Activated naive CD8-positive, alpha-beta T cell treated with anti-CD3 and anti-CD28 coated beads, Interleukin-2, amount 50 U/mL, for 24 hours (primary cell): Measurements from ENCODE around the gene PPFIA4.

Experiments
- ATAC-seq: fragments of 150-1000 bp; cut with Tn5 transposase; one replicate; pipeline ENCODE4 v1.10.0; 2021
- DNase-seq: peaks from one replicate; pipeline ENCODE4 v3.0.0; 2021
- H3K27ac Mint-ChIP-seq: one replicate; pipeline ENCODE4 v1.8.0; 2021; ENCODE audit warnings: mild to moderate bottlenecking, mixed read lengths
- H3K27me3 Mint-ChIP-seq: one replicate; pipeline ENCODE4 v1.8.0; 2021; ENCODE audit warnings: mixed read lengths
- H3K36me3 Mint-ChIP-seq: one replicate; pipeline ENCODE4 v1.8.0; 2021; ENCODE audit warnings: low read depth, mixed read lengths
- H3K4me1 Mint-ChIP-seq: one replicate; pipeline ENCODE4 v1.8.0; 2021; ENCODE audit warnings: mixed read lengths
- H3K4me3 Mint-ChIP-seq: one replicate; pipeline ENCODE4 v1.8.0; 2021; ENCODE audit warnings: mild to moderate bottlenecking, moderate library complexity, mixed read lengths
- H3K9me3 Mint-ChIP-seq: one replicate; pipeline ENCODE4 v1.8.0; 2021; ENCODE audit warnings: mixed read lengths

Gene PPFIA4

DNA sequence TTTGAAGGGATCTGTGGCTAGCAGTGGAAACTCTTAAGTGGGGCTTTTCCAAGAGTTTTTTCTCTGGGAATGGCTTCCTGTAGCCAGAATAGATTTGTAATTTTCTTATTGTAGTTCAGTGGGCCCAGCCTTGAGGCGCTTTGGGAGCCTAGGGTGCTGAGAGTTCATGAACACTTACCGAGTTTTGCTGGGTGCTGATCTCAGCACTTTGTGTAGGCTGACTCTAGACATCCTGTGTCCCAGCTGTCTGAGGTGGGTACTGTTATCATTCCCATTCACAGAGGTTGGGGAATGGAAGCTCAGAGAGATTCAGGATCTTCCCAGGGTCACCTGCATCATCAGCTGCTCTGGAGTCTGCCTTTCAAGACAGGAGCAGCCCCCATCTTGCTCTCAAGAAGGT lies 7.0 kb downstream of the PPFIA4 start:
- peaks cover 5% of the 10 kb centered on the region for H3K27me3 Mint-ChIP-seq
- H3K36me3 Mint-ChIP-seq = no peaks in the 10 kb centered on the region
- no peaks in the 10 kb centered on the region for H3K9me3 Mint-ChIP-seq
- ATAC-seq (no peak), DNase-seq (no peak)
- H3K27ac Mint-ChIP-seq = no peak overlapping the region
- H3K4me3 Mint-ChIP-seq = no peak overlapping the region
- H3K4me1 Mint-ChIP-seq = no peaks in the 10 kb centered on the region

DNA sequence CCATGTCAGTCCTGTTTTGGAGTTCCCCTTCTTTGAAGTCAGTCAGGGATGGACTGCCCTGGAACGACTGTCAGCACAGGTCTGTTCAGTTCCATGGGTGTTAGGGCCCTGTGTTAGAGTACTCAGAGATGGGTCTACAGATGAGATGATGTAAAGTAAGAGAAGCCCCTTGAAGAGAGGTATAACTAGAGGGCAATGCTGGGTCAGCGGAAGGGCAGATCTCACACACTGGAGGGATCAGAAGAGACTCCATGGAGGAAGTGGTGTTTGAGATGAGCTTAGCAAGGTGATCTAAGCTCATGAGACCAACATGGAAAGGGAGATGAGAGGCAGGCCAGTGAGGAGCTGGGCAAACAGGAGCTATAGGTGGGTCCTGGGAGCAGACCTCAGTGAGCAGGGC lies 7.6 kb downstream of the PPFIA4 start:
- H3K4me1 Mint-ChIP-seq = no peaks in the 10 kb centered on the region
- ATAC-seq (no peak), DNase-seq (no peak)
- peaks cover 2% of the 10 kb centered on the region for H3K27me3 Mint-ChIP-seq
- H3K9me3 Mint-ChIP-seq = no peaks in the 10 kb centered on the region
- no peak overlapping the region for H3K27ac Mint-ChIP-seq
- H3K4me3 Mint-ChIP-seq = no peak overlapping the region
- H3K36me3 Mint-ChIP-seq = no peaks in the 10 kb centered on the region

DNA sequence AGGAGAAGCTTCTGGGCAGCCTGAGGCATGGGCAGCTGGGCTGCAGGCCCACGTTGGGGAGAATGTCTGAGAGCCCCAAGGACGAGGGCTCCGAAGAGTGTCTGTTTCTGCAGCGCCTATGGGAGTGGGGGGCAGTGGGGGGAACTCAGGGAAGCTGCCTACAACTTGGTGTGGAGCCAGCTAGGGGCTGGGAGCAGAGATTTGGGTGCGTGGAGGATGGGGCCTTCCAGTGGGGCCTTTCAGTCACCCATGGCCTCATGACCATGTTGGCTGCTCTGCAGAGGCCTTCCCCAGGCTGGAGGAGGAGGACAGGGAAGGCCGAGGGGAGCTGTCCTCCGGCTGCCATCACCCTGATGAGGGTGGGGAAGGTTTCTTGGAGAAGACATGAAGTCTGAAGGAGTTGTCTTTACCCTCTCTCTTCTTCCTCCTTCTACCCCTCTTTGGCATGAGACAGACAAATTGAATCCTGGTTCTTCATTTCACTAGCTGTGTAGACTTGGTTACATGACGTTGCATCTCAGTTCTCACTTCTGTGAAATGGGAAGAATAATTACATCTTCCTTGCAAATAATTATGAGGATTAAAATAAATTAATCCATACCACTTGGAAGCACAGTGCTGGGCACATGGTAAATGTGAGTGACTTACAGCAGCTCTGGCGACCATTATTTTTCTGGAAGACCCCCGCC lies 8.3 kb downstream of the PPFIA4 start:
- Mint-ChIP-seq H3K4me1 (peaks cover 4% of the 10 kb centered on the region), H3K36me3 (peaks cover 4% of the 10 kb centered on the region), H3K4me3 (no peak overlapping the region), H3K27ac (no peak overlapping the region), H3K27me3 (peaks cover 6% of the 10 kb centered on the region), H3K9me3 (no peaks in the 10 kb centered on the region)
- DNase-seq = no peak
- ATAC-seq = no peak

DNA sequence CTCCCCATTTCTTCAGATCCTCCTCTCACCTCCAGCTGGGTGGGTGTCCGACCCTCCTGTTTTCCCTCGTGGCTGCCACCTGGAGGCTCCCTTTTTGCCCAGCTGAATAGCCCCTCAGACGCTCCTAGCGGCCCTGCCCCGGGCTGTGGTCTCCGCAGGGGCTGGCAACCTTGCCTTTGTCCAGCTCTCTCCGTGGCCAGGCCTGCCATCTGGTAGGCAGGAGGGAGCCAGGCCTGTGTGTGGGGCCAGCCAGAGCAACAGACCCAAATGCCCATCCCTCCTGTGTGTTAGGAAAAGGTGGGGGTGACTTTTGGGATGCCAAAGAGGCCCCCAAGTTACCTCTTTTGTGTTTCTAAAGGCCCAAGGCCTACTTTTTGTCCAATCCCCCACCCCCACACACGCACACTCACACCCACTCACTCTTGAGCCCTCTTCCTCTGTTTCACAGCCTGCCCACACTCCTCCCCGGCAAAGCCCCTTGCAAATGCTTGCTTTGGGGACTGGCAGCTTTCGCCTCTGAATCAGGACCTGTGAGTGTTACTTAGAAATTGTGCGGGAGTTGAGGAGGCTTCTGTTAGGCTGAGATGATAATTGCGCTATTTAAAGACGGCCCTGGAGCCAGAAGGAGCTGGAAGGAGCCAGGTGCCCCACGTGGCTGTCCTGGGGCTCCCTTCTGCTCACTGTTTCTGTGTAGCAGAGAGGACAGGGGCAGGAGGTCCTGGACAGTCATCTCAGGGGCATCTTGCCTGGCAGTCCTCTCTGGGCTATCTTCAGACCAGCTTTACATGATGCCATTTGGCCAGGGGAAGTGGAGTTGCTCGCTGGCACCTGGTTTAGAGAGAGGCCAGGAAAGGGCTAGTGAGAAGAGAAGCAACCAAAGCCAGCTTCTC lies 9.1 kb downstream of the PPFIA4 start:
- Mint-ChIP-seq H3K4me3 (no peak overlapping the region), H3K4me1 (peaks cover 4% of the 10 kb centered on the region), H3K9me3 (no peaks in the 10 kb centered on the region), H3K27ac (no peak overlapping the region), H3K36me3 (peaks cover 4% of the 10 kb centered on the region), H3K27me3 (peaks cover 6% of the 10 kb centered on the region)
- DNase-seq (no peak), ATAC-seq (no peak)

DNA sequence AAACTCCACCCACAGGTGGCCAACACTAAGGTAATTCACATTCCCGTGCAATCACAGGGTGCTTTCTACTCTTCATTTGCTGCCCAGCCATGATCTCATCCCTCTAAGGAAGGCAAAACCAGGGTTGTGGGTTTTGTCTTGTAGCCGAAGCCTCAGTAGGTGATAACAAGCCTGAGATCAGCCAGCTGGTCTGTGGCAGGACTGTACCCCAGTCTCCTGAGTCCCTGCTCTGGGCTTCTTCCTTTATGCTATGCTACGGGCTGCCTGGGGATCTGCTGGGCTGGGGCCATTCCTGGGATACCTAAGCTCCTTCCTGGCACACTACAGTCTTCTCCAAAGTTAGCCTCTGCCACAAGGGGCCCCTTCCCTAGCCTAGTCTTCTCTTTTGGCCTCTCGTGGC lies 9.8 kb downstream of the PPFIA4 start:
- H3K4me3 Mint-ChIP-seq = no peak overlapping the region
- H3K36me3 Mint-ChIP-seq = peaks cover 4% of the 10 kb centered on the region
- no peaks in the 10 kb centered on the region for H3K9me3 Mint-ChIP-seq
- no peak overlapping the region for H3K27ac Mint-ChIP-seq
- peaks cover 6% of the 10 kb centered on the region for H3K4me1 Mint-ChIP-seq
- no peak for ATAC-seq
- peaks cover 4% of the 10 kb centered on the region for H3K27me3 Mint-ChIP-seq
- no peak for DNase-seq

DNA sequence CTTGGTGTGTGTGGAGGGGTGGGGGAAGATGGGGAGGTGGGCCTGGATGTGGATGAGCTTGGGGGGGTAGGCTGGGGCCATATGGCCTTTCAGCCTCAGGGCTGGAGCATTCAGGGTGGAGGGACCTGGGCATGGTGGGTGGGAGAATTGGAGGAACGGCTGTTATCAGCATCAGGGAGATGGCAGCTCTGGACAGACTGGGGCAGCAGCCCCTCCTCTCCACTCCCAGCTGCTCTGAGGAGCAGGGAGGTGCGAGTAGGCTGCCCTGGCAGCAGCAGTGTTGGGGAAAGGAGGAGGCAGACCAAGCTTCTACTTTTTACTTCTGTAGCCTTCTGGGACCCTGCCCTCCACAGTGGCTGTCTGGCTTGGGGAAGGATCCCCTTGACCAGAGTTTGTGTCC lies 10.2 kb downstream of the PPFIA4 start:
- H3K4me1 Mint-ChIP-seq = peaks cover 7% of the 10 kb centered on the region
- peaks cover 4% of the 10 kb centered on the region for H3K36me3 Mint-ChIP-seq
- H3K9me3 Mint-ChIP-seq = no peaks in the 10 kb centered on the region
- ATAC-seq = no peak
- DNase-seq = no peak
- no peak overlapping the region for H3K4me3 Mint-ChIP-seq
- H3K27ac Mint-ChIP-seq = no peak overlapping the region
- H3K27me3 Mint-ChIP-seq = peaks cover 4% of the 10 kb centered on the region

DNA sequence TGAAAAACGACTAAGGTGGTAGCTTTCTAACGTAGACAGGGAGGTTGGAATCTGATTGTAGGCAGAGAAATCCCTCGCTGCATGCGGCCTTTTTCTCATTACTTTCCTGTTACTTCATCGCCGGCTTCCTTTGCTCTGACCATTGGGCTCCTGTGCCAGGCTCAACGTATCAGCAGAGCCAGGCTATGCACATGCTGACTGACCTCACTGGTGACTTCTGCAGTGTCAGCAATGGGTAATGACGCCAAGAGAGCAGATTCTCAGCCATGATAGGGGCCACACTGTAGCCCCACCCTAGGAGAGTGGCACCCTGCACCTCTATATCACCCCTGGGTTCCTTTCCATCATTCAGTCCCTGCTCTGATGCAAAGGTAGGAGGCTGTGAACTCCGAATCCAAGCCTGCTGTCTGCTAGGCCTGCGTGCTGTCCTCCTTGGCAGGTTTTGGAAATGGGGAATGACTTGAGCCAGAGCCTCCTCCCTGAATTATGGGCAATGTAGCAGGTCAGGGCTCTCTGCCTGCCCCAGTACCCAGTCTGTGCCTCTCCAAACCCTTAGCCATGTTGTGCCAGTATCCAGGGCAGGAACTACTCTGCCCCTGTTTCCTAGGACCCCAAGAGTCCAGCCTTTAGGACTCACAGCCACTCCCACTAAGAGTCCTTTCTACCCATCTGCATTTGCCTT lies 11.4 kb downstream of the PPFIA4 start:
- no peak for DNase-seq
- Mint-ChIP-seq H3K9me3 (no peaks in the 10 kb centered on the region), H3K4me1 (peaks cover 7% of the 10 kb centered on the region), H3K4me3 (no peak overlapping the region), H3K36me3 (peaks cover 4% of the 10 kb centered on the region), H3K27me3 (peaks cover 4% of the 10 kb centered on the region), H3K27ac (no peak overlapping the region)
- no peak for ATAC-seq

DNA sequence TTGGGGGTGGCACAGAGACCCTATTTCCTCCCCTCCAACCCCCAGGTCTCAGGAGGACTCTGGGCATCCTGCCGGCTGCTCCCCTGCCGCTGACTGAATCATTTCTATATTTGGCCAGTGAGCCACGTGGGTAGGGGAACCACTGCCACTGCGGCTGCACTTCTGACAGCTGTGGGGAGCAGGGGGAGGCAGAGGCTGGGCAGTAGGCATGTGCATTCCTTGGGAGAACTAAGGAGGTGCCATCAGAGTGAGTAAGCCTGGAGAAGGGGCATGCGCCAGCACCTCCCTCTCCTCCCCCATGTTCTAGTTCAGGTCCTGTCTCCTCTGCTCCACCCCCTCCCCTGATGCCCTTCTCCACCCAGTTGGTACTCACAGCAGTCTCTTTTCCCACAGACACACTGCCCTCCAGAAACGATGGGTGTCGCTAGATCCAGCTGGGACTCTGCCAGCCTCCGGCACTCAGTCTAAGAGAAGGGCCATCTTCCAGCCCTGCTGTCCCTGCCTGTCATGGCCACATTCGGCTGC lies 12.0 kb downstream of the PPFIA4 start:
- H3K4me1 Mint-ChIP-seq = peaks cover 7% of the 10 kb centered on the region
- no peaks in the 10 kb centered on the region for H3K9me3 Mint-ChIP-seq
- peaks cover 4% of the 10 kb centered on the region for H3K27me3 Mint-ChIP-seq
- peaks cover 4% of the 10 kb centered on the region for H3K36me3 Mint-ChIP-seq
- no peak overlapping the region for H3K4me3 Mint-ChIP-seq
- ATAC-seq (no peak), DNase-seq (no peak)
- no peak overlapping the region for H3K27ac Mint-ChIP-seq

DNA sequence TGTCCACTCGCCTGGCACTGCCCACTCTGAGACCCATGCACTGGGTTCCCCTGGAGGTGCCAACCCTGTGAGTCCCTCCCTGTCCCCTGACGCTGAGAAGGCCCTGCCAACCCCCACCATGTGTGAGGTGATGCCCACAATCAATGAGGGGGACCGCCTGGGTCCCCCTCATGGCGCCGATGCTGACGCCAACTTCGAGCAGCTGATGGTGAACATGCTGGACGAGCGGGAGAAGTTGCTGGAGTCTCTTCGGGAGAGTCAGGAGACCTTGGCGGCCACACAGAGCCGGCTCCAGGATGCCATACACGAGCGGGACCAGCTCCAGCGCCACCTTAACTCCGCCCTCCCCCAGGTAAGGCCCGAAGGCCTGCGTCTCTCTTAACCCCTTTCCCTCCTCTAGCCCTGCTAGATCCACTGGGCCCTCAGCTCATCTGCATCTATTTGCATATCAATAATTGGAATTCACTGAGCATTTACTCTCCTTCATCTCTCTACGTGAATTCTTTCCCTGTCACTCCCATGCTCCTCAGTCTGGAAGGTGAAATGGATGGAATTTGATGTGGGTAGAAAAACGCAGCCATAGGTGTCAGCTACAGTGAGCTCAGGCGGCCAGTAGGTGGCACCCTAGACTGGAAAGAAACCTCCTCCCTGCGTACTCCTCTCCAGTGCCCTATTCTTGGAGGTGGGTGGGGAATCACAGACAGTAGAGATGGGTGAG lies 12.8 kb downstream of the PPFIA4 start:
- H3K9me3 Mint-ChIP-seq = no peaks in the 10 kb centered on the region
- peaks cover 4% of the 10 kb centered on the region for H3K36me3 Mint-ChIP-seq
- DNase-seq = peak; percentile 62
- peaks cover 7% of the 10 kb centered on the region for H3K4me1 Mint-ChIP-seq
- no peak overlapping the region for H3K27ac Mint-ChIP-seq
- no peak overlapping the region for H3K4me3 Mint-ChIP-seq
- H3K27me3 Mint-ChIP-seq = peaks cover 4% of the 10 kb centered on the region
- peak; percentile 73 for ATAC-seq

DNA sequence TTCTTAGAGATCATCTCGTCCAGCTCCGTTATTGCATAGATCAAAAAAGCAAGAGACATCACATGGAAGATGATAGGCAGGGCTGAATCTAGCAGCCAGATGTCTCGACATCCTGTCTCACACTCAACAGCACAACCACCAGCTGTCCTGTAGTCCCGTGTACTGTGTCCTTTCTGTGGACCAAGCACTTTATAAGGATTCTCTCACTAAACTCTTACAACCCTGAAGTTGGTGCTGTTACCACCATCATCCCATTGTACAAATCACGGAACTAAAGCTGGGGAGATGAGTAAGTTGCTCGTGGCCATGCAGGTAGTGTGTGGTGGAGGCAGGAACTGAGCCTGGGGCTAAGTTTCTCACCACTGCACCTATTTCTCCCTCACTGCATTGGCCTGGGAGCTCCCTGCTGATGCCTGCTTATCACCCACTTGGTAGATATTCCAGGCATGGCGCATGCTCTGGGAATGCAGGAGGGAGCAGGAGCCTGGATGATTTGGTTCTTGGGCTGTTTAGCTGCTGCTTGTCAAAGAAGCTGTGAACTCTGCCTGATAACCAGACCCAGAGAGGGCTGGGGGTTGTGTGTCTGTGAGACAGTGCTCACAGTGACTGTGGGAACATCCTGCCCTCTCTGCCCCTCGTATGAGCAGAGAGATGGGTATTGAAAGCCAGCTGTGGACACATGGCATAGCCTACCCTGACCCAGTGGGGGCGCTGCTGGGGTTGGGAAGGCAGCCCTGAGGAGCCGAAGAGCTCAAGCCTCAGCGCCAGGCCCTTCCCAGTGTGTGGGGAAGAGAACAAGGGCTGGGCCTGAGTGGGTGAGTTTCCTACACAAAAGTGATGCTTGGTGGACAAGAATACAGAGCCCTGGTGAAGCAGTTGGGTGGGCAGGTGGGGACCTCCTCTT lies 13.6 kb downstream of the PPFIA4 start:
- DNase-seq = no peak
- H3K36me3 Mint-ChIP-seq = peaks cover 4% of the 10 kb centered on the region
- H3K4me3 Mint-ChIP-seq = no peak overlapping the region
- peaks cover 4% of the 10 kb centered on the region for H3K27me3 Mint-ChIP-seq
- H3K27ac Mint-ChIP-seq = no peak overlapping the region
- H3K9me3 Mint-ChIP-seq = no peaks in the 10 kb centered on the region
- no peak for ATAC-seq
- H3K4me1 Mint-ChIP-seq = peaks cover 7% of the 10 kb centered on the region

DNA sequence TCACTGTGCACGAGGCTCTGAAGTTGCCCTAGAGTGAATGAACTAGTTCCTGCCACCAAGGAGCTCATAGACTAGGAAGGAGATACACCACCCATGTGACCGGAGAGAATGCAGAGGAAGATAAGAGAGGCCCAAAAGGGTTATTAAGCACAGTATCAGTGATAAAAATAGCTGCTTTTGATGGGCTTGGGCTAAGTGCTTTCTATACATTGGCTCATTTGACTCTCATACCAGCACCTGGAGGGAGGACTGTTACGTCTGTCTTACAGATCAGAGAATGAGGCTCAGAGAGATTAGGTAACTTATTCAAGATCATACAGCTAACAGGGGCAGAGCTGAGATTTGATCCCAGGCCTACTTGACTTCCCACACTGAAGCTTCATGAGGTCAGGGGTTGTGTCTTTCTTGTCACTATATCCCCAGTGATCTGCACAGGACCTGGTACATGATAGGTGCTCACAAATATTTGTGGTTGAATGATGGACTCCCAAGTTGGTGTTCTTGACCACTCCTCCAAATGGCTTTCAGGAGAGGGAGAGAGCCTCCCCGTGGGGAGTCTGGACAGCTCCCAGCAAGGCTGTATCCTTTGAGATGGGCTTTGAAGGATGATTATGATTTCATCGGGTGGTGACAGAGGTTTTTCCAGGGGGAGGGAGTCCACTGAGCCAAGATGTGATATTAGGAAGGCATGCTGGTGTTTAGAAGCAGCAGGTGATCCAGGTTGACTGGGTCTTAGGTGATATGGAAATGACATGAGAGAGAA lies 14.4 kb downstream of the PPFIA4 start:
- H3K4me3 Mint-ChIP-seq = no peak overlapping the region
- no peak for ATAC-seq

DNA sequence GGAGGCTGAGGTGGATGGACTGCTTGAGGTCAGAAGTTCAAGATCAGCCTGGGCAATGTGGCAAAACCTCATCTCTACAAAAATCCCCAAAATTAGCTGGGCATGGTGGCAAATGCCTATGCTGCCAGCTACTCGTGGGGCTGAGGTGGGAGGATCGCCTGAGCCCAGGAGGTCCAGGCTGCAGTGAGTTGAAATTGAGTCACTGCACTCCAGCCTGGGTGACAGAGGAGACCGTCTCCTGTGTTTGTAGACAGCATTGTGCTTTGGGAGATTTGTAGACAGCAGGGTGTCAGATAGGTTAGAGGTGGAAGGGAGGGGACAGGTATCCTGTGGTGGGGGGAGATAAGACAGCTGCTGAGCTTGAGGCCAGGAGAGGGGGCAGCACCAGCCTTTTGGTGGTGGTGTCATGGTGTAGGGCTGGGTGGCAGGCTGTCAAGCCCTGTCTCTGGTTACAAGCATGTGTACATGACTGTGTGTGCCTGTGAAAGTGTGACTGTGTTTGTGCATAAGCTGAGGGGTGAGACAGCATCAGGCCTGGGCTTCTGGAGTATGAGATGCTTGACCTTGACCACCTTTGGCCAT lies 15.2 kb downstream of the PPFIA4 start:
- peaks cover 4% of the 10 kb centered on the region for H3K36me3 Mint-ChIP-seq
- no peak overlapping the region for H3K27ac Mint-ChIP-seq
- H3K27me3 Mint-ChIP-seq = peaks cover 4% of the 10 kb centered on the region
- peaks cover 7% of the 10 kb centered on the region for H3K4me1 Mint-ChIP-seq
- no peak for ATAC-seq
- no peak overlapping the region for H3K4me3 Mint-ChIP-seq
- H3K9me3 Mint-ChIP-seq = no peaks in the 10 kb centered on the region
- no peak for DNase-seq

More for the DNA sequence above, 14.4 kb downstream of the PPFIA4 start:
- H3K36me3 Mint-ChIP-seq = peaks cover 4% of the 10 kb centered on the region
- DNase-seq = no peak
- no peak overlapping the region for H3K27ac Mint-ChIP-seq
- peaks cover 7% of the 10 kb centered on the region for H3K4me1 Mint-ChIP-seq
- H3K9me3 Mint-ChIP-seq = no peaks in the 10 kb centered on the region
- H3K27me3 Mint-ChIP-seq = peaks cover 4% of the 10 kb centered on the region
